Liver (tissue), 9 donors: Measurements from ENCODE around the gene TLCD5. TPM values are rescaled to one million over a fixed set of nuclear protein-coding genes. Genes with fewer than 3 reads are reported as not detected.

Source experiments
- DNase-seq: peaks from one replicate; pipeline ENCODE4 v3.0.0-alpha.2; 2017; ENCODE audit warnings: low spot score
- H3K27ac ChIP-seq, 2 donors: one replicate each; pipeline ENCODE4 v1.7.0; 2013; ENCODE audit warnings: inconsistent platforms in 2 of 2, low read length in 2 of 2, control low read depth in 1 of 2, low read depth in 1 of 2, mild to moderate bottlenecking in 1 of 2
- H3K27me3 ChIP-seq, 4 donors: one replicate each; pipeline versions ENCODE4 v1.6.1 to v1.7.0; 2013; ENCODE audit warnings: low read length in 3 of 4, inconsistent platforms in 1 of 4, mild to moderate bottlenecking in 1 of 4, moderate library complexity in 1 of 4; ENCODE audit not compliant: control insufficient read depth in 4 of 4, insufficient read depth in 4 of 4
- H3K36me3 ChIP-seq, 4 donors: one replicate each; pipeline versions ENCODE4 v1.6.1 to v1.7.0; 2013; ENCODE audit warnings: low read length in 3 of 4, mild to moderate bottlenecking in 3 of 4, low read depth in 1 of 4, moderate library complexity in 1 of 4; ENCODE audit not compliant: control insufficient read depth in 4 of 4, insufficient read depth in 3 of 4
- H3K4me1 ChIP-seq, 4 donors: one replicate each; pipeline versions ENCODE4 v1.6.1 to v1.7.0; 2013; ENCODE audit warnings: low read length in 3 of 4, mild to moderate bottlenecking in 3 of 4, moderate library complexity in 1 of 4; ENCODE audit not compliant: control insufficient read depth in 4 of 4, insufficient read depth in 4 of 4
- H3K4me3 ChIP-seq, 3 donors: one replicate each; pipeline versions ENCODE4 v1.6.1 to v1.7.0; 2013; ENCODE audit warnings: low read length in 3 of 3, control low read depth in 1 of 3, low read depth in 1 of 3, mild to moderate bottlenecking in 1 of 3
- H3K9ac ChIP-seq, 2 donors: one replicate each; pipeline ENCODE4 v1.7.0; 2013; ENCODE audit warnings: low read length in 2 of 2, mild to moderate bottlenecking in 2 of 2, moderate library complexity in 2 of 2, control low read depth in 1 of 2, low read depth in 1 of 2
- H3K9me3 ChIP-seq, 4 donors: one replicate each; pipeline versions ENCODE4 v1.6.1 to v1.7.0; 2013; ENCODE audit warnings: low read length in 3 of 4; ENCODE audit not compliant: control insufficient read depth in 4 of 4
- ATF3 ChIP-seq: IDR thresholded peaks from 2 replicates; pipeline ENCODE4 v1.6.1; 2016; ENCODE audit warnings: antibody characterized with exemption
- CTCF ChIP-seq: fragments of 150-350 bp; IDR thresholded peaks from 2 replicates; pipeline ENCODE4 v1.5.1; 2017; ENCODE audit warnings: improper control_type of control experiment, low read depth, low read length; ENCODE audit not compliant: missing input control
- EGR1 ChIP-seq, 2 donors: IDR thresholded peaks; 2 replicates each; pipeline ENCODE4 v1.6.1; 2016 to 2018; ENCODE audit warnings: antibody characterized with exemption in 2 of 2, low read depth in 2 of 2
- GABPA ChIP-seq, 2 donors: IDR thresholded peaks in 1 of 2; conservative IDR thresholded peaks in 1 of 2; 2 replicates each; pipeline ENCODE4 v1.6.1; 2016; ENCODE audit warnings: antibody characterized with exemption in 2 of 2, mild to moderate bottlenecking in 1 of 2, moderate library complexity in 1 of 2
- JUND ChIP-seq, 2 donors: IDR thresholded peaks; 2 replicates each; pipeline ENCODE4 v1.6.1; 2016; ENCODE audit warnings: antibody characterized with exemption in 2 of 2
- MAX ChIP-seq: IDR thresholded peaks from 2 replicates; pipeline ENCODE4 v1.6.1; 2016; ENCODE audit warnings: antibody characterized with exemption
- NR2F2 ChIP-seq: IDR thresholded peaks from 2 replicates; pipeline ENCODE4 v1.6.1; 2016; ENCODE audit warnings: antibody characterized with exemption
- RAD21 ChIP-seq, 2 donors: IDR thresholded peaks; 2 replicates each; pipeline ENCODE4 v1.6.1; 2016; ENCODE audit warnings: antibody characterized with exemption in 2 of 2, mild to moderate bottlenecking in 2 of 2
- REST ChIP-seq: IDR thresholded peaks from 2 replicates; pipeline ENCODE4 v1.6.1; 2016; ENCODE audit warnings: antibody characterized with exemption, mild to moderate bottlenecking
- WGBS: extraction: QIAGEN DNeasy Blood & Tissue Kit; methylation state at CpG from one replicate; pipeline ENCODE4 v1.1.7; 2013; 5-methylcytosine and 5-hydroxymethylcytosine counted together
- polyA plus RNA-seq, 2 donors: library from polyadenylated mRNA; stranded (reverse) in 1 of 2; unstranded in 1 of 2; fragments of 200-250 nt in 1 of 2; fragments of >200 nt in 1 of 2; fragmentation: Nextera tagmentation in 1 of 2; extraction: Ambion mirVana in 1 of 2; gene quantifications; one replicate each; pipeline versions ENCODE4 v1.2.1 to v1.2.3, GENCODE V29; 2013 to 2015
- total RNA-seq, 2 donors: library from RNA; depleted of rRNA; stranded (reverse); fragments of >200 nt; gene quantifications; one replicate each; pipeline ENCODE4 v1.2.3, GENCODE V29; 2014
- donor health status: healthy.
- donor health status: healthy.
- donor health status: healthy.
- donor health status: healthy.
- donor health status: healthy.

The TLCD5 gene
- total and polyA plus RNA-seq, 4 donors = 0.31 to 1.2 (median 0.68) TPM

GRCh38 chr11:120329556-120329955 lies 4.5 kb downstream of the TLCD5 start:
- Histone ChIP-seq H3K36me3 (no peaks in the 10 kb centered on the region), H3K9me3 (no peaks in the 10 kb centered on the region), H3K4me3 (no peak overlapping the region), H3K27me3 (peaks cover 0 to 3% (median 0%) of the 10 kb centered on the region in 4 donors), H3K4me1 (peaks cover 0 to 13% (median 10%) of the 10 kb centered on the region in 4 donors), H3K9ac (no peak overlapping the region), H3K27ac (no peak overlapping the region)
- TF ChIP-seq REST (no peak), NR2F2 (no peak), CTCF (no peak), RAD21 (IDR thresholded peaks at IDR 0.05) (no peak), EGR1 (IDR thresholded peaks at IDR 0.05; ENCODE audit: low read depth in 2 of 2) (no peak), ATF3 (no peak)
- DNase-seq = no peak
- 91% methylated on average over 3 of the region's 3 CpGs for WGBS

GRCh38 chr11:120330045-120330444 lies 4.9 kb downstream of the TLCD5 start:
- Histone ChIP-seq H3K27me3 (no peaks in the 10 kb centered on the region), H3K4me3 (no peak overlapping the region), H3K36me3 (no peaks in the 10 kb centered on the region), H3K4me1 (peaks cover 0 to 8% (median 6%) of the 10 kb centered on the region in 4 donors), H3K27ac (no peak overlapping the region), H3K9ac (no peak overlapping the region), H3K9me3 (no peaks in the 10 kb centered on the region)
- 97% methylated on average over 6 of the region's 6 CpGs for WGBS
- TF ChIP-seq GABPA (IDR thresholded peaks at IDR 0.05 in 1 of 2, conservative IDR thresholded peaks at IDR 0.05 in 1 of 2) (no peak), RAD21 (IDR thresholded peaks at IDR 0.05) (no peak), JUND (IDR thresholded peaks at IDR 0.05) (no peak)
- DNase-seq = no peak

- TF ChIP-seq MAX (no peak), REST (no peak), EGR1 (IDR thresholded peaks at IDR 0.05; ENCODE audit: low read depth in 2 of 2) (no peak)
- H3K27me3 ChIP-seq = no peaks in the 10 kb centered on the region
- WGBS = 46% methylated on average over 2 of the region's 2 CpGs
- H3K36me3 ChIP-seq = no peaks in the 10 kb centered on the region
- no peak overlapping the region for H3K9ac ChIP-seq
- H3K27ac ChIP-seq = no peak overlapping the region
- no peak for DNase-seq
- peaks cover 0 to 5% (median 1%) of the 10 kb centered on the region in 4 donors for H3K4me1 ChIP-seq
- H3K9me3 ChIP-seq = no peaks in the 10 kb centered on the region
- no peak overlapping the region for H3K4me3 ChIP-seq
These were observed 6.3 kb downstream of the TLCD5 start for GRCh38 chr11:120331301-120331996.
